GM23248 (cell line): ENCODE results near the gene IL1RAPL2.

ENCODE experiments used
- EZH2 ChIP-seq: fragments of 200-600 bp; sonication (generic); IDR thresholded peaks from 2 replicates; pipeline ENCODE4 v1.6.1; 2018; ENCODE audit warnings: antibody characterized with exemption, mild to moderate bottlenecking; ENCODE audit not compliant: insufficient read depth, poor library complexity, severe bottlenecking
- EZH2phosphoT487 ChIP-seq: fragments of 200-600 bp; sonication (generic); IDR thresholded peaks from 2 replicates; pipeline ENCODE4 v1.6.1; 2018; ENCODE audit warnings: antibody characterized with exemption, moderate library complexity, mild to moderate bottlenecking, low read depth; ENCODE audit not compliant: insufficient read depth

DNA sequence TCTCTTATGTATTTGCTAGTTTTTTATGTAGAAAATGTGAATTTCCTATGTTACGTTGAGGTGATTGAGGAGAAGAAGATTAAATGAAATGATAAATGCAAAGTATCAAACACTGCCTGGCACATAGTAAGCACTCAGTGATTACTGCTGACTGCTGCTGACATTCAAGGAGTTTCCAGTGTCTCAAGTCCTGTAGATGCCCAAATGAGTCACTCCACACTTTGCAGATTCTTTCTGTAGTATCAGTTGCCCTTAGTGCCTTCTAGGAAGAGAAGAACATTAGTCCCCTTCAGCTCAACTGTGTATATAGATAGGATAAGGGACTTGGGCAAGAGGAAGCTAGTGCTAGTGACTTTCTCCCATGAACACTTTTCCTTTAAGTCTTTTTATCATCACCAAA lies 895.0 kb downstream of the IL1RAPL2 start:
- TF ChIP-seq EZH2 (no peak), EZH2phosphoT487 (no peak)
